Measurements from ENCODE around the gene MATK. TPM values are rescaled to one million over a fixed set of nuclear protein-coding genes. Genes with fewer than 3 reads are reported as not detected.

The MATK gene
- total RNA-seq, 2 experiments from 2014 or later: 24.4 to 25.2 TPM

- no peaks in the 10 kb centered on the region for H3K4me1 Mint-ChIP-seq (ENCODE audit: low read depth)
- H3K27ac Mint-ChIP-seq: no peak overlapping the region
- H3K36me3 Mint-ChIP-seq: no peaks in the 10 kb centered on the region
- no peak for DNase-seq
- H3K9me3 Mint-ChIP-seq: no peaks in the 10 kb centered on the region
- intact Hi-C loops (cut with micrococcal nuclease): no loop called here
- CTCF ChIA-PET: interaction anchor here (0.7 kb wide), 1 partner anchor 82 kb away, joined by 3 read pairs; no protein-coding TSS in a partner anchor
- POLR2A ChIA-PET: no interaction called here
- no peaks in the 10 kb centered on the region for H3K27me3 Mint-ChIP-seq
- H3K4me3 Mint-ChIP-seq: no peak overlapping the region
Measured at GRCh38 chr19:3732108-3732507, 54.1 kb downstream of the MATK start.

DNA sequence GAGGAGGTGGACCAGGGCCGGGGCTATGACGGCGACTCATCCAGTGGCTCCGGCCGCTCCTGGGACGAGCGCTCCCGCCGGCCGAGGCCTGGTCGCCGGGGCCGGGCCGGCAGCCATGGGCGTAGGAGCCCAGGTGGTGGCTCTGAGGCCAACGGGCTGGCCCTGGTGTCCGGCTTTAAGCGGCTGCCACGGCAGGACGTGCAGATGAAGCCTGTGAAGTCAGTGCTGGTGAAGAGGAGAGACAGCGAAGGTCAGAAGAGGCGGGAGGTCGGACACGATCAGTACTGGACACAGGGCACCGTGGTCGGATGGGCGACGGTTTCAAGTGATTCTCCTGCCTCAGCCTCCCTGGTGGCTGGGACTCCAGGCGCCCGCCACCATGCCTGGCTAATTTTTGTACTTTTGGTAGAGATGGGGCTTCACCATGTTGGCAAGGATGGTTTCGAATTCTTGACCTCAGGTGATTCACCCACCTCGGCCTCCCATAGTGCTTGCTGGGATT is 55.7 kb downstream of the MATK start:
- Mint-ChIP-seq H3K27ac (no peak overlapping the region), H3K27me3 (no peaks in the 10 kb centered on the region), H3K36me3 (no peaks in the 10 kb centered on the region), H3K9me3 (no peaks in the 10 kb centered on the region), H3K4me1 (ENCODE audit: low read depth) (no peaks in the 10 kb centered on the region), H3K4me3 (no peak overlapping the region)
- no peak for DNase-seq
- intact Hi-C loops (cut with micrococcal nuclease): no loop called here
- ChIA-PET POLR2A (no interaction called here), CTCF (no interaction called here)

Other genes starting within 250 kb of the MATK start
- gene TEKTIP1, start 247.2 kb downstream of the MATK start, total RNA-seq: 1 to 10 TPM; 1.1 to 1.8 TPM
- gene MFSD12, start 228.8 kb downstream of the MATK start, total RNA-seq: 10 to 100 TPM; 50.6 to 54.2 TPM
- gene HMG20B, start 213.4 kb downstream of the MATK start, total RNA-seq: 10 to 100 TPM; 68.1 to 78.5 TPM
- under 1 TPM; 0.19 to 0.26 TPM for gene GIPC3, start 200.9 kb downstream of the MATK start, total RNA-seq
- under 1 TPM; 0.31 to 0.36 TPM for gene TBXA2R, start 179.5 kb downstream of the MATK start, total RNA-seq
- 10 to 100 TPM; 25.2 to 27.2 TPM for gene CACTIN, start 159.6 kb downstream of the MATK start, total RNA-seq
- gene PIP5K1C, start 85.9 kb downstream of the MATK start, total RNA-seq: 10 to 100 TPM; 14.7 to 15.7 TPM
- 1 to 10 TPM; 3.1 to 3.7 TPM for gene TJP3, start 78.0 kb downstream of the MATK start, total RNA-seq
- 10 to 100 TPM; 38.2 to 41.8 TPM for gene APBA3, start 24.7 kb downstream of the MATK start, total RNA-seq
- 10 to 100 TPM; 63.2 to 65.2 TPM for gene MRPL54, start 23.7 kb downstream of the MATK start, total RNA-seq
- gene RAX2, start 14.2 kb downstream of the MATK start, total RNA-seq: not detected
- under 1 TPM; 0.33 to 0.58 TPM for gene ZFR2, start 82.7 kb upstream of the MATK start, total RNA-seq
- not detected for gene ATCAY, start 94.3 kb upstream of the MATK start, total RNA-seq
- not detected for gene NMRK2, start 146.7 kb upstream of the MATK start, total RNA-seq
- gene DAPK3, start 184.7 kb upstream of the MATK start, total RNA-seq: 10 to 100 TPM; 32.4 to 33.3 TPM
- 1,000 to 10,000 TPM; 3,113 to 3,225 TPM for gene EEF2, start 199.1 kb upstream of the MATK start, total RNA-seq
- gene PIAS4, start 221.4 kb upstream of the MATK start, total RNA-seq: 10 to 100 TPM; 22.5 to 24.4 TPM